ENCODE data around the gene KCNA2. TPM values are rescaled to one million over a fixed set of nuclear protein-coding genes. Genes with fewer than 3 reads are reported as not detected.

KCNA2 gene
- total and polyA plus RNA-seq, 2 of the 13 experiments (the other 11 are each of a cell fraction or from before 2014, with no cell fraction given), result not detected

DNA sequence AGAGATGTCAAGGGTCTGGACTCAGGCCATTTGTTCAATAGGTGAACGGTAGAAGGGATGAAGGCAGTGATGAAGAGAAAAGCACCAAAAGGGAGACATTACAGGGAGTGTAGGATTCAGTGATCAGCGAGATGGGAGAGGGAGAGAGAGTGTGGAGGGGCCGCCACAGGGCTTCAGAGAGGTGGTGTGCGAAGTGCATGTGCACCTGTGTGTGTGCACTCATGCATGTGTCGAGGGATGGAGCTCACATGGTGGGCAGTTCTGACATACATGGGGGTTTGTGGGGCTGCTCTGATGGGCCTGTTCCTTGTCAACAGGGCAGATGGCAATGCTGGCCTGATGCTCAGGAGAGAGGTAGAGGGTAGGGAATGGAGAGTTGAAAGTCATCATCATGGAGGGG lies 11.4 kb upstream of the KCNA2 start:
- ChIA-PET POLR2A (no interaction called here), CTCF (ENCODE audit: low intra/inter-chr PET ratio, low total read pairs) (no interaction called here)
- Histone ChIP-seq H3K79me2 (ENCODE audit: insufficient read depth, low read length) (no peaks in the 10 kb centered on the region), H3K4me3 (replicated peaks in 1 of 3; ENCODE audit: insufficient read depth in 1 of 3, low read depth in 2 of 3, low read length in 3 of 3) (no peak overlapping the region), H4K20me1 (ENCODE audit: insufficient read depth, low read length) (no peaks in the 10 kb centered on the region; the same call in 1 of the 2 replicates), H3K4me2 (ENCODE audit: low read depth, low read length) (no peak overlapping the region), H3K9ac (ENCODE audit: insufficient read depth, low read depth, low read length) (no peak overlapping the region), H3K4me1 (ENCODE audit: insufficient read depth, low read length) (no peaks in the 10 kb centered on the region), H2AFZ (ENCODE audit: low read length) (no peak overlapping the region), H3K36me3 (replicated peaks in 1 of 2; ENCODE audit: control insufficient read depth in 1 of 2, insufficient read depth in 2 of 2, low read length in 2 of 2) (no peaks in the 10 kb centered on the region), H3K27ac (ENCODE audit: extremely low read length, insufficient read depth, low read length) (no peak overlapping the region), H3K27me3 (ENCODE audit: control insufficient read depth in 1 of 2, insufficient read depth in 2 of 2, low read length in 2 of 2) (peaks cover 0 to 17% of the 10 kb centered on the region in 2 experiments; a peak in 3 of 5 replicates), H3K9me3 (ENCODE audit: low read length) (no peaks in the 10 kb centered on the region)
- WGBS (ENCODE audit: low lambda C conversion rate), result 3% methylated on average over 5 of the region's 5 CpGs
- intact Hi-C loops (cut with micrococcal nuclease; ENCODE audit: unreplicated experiment) (loop anchor here (5.0 to 10.0 kb wide), 2 partner anchors 93 to 165 kb away; no protein-coding TSS in a partner anchor), in situ Hi-C loops (cut with HindIII; ENCODE audit: extremely low pct_ligation_motif_present, low pct_unique_long_range_greater_than_20kb) (no loop called here)
- FAIRE-seq (no peak), ATAC-seq (no peak), DNase-seq (ENCODE audit: low spot score) (no peak)
- no TSS peak for BruUV-seq (replicated peaks)
- TF ChIP-seq ZNF776 (CRISPR knock-in tag; IDR thresholded peaks at IDR 0.05) (no peak), SRSF1 (optimal IDR thresholded peaks at IDR 0.05; ENCODE audit: low read depth, low read length) (no peak), SNRNP70 (IDR thresholded peaks at IDR 0.05; ENCODE audit: low read depth, low read length) (no peak)
- TF ChIP-seq, protein P1, sequence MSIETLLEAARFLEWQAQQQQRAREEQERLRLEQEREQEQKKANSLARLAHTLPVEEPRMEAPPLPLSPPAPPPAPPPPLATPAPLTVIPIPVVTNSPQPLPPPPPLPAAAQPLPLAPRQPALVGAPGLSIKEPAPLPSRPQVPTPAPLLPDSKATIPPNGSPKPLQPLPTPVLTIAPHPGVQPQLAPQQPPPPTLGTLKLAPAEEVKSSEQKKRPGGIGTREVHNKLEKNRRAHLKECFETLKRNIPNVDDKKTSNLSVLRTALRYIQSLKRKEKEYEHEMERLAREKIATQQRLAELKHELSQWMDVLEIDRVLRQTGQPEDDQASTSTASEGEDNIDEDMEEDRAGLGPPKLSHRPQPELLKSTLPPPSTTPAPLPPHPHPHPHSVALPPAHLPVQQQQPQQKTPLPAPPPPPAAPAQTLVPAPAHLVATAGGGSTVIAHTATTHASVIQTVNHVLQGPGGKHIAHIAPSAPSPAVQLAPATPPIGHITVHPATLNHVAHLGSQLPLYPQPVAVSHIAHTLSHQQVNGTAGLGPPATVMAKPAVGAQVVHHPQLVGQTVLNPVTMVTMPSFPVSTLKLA (IDR thresholded peaks at IDR 0.05), result peak; percentile 68

DNA sequence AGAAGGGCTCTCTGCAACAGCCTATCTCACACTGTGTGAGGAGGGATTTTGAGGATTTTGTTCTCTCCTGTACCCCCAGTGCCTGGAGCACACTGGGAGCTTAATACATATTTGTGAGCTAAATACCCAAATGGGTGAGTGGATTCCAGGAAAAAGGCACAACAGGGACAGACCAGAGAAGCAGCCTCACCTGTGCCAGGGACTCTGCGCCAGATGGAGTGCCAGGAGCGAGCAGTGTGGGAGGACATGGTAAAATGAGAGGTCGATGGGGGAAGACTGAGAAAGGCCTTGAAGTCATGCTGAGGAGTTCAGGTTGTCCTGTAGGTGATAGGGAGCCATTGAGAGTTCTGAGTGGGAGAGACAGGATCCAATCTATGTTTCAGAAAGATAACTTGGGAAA lies 11.0 kb upstream of the KCNA2 start:
- H3K9ac ChIP-seq (ENCODE audit: insufficient read depth, low read depth, low read length), result no peak overlapping the region
- H3K4me2 ChIP-seq (ENCODE audit: low read depth, low read length), result no peak overlapping the region
- no peak overlapping the region for H3K27ac ChIP-seq (ENCODE audit: extremely low read length, insufficient read depth, low read length)
- DNase-seq (ENCODE audit: low spot score) (no peak), ATAC-seq (no peak), FAIRE-seq (no peak)
- no peaks in the 10 kb centered on the region for H3K79me2 ChIP-seq (ENCODE audit: insufficient read depth, low read length)
- CTCF ChIA-PET (ENCODE audit: low intra/inter-chr PET ratio, low total read pairs), result no interaction called here
- no TSS peak for BruUV-seq (replicated peaks)
- no peak overlapping the region for H3K4me3 ChIP-seq (replicated peaks in 1 of 3; ENCODE audit: insufficient read depth in 1 of 3, low read depth in 2 of 3, low read length in 3 of 3)
- H3K36me3 ChIP-seq (replicated peaks in 1 of 2; ENCODE audit: control insufficient read depth in 1 of 2, insufficient read depth in 2 of 2, low read length in 2 of 2), result no peaks in the 10 kb centered on the region
- POLR2A ChIA-PET, result no interaction called here
- no peak overlapping the region for H2AFZ ChIP-seq (ENCODE audit: low read length)
- H4K20me1 ChIP-seq (ENCODE audit: insufficient read depth, low read length), result no peaks in the 10 kb centered on the region; the same call in 1 of the 2 replicates
- intact Hi-C loops (cut with micrococcal nuclease; ENCODE audit: unreplicated experiment) (loop anchor here (5.0 to 10.0 kb wide), 2 partner anchors 92 to 165 kb away; no protein-coding TSS in a partner anchor), in situ Hi-C loops (cut with HindIII; ENCODE audit: extremely low pct_ligation_motif_present, low pct_unique_long_range_greater_than_20kb) (no loop called here)
- 5% methylated on average over 3 of the region's 3 CpGs for WGBS (ENCODE audit: low lambda C conversion rate)
- peaks cover 0 to 17% of the 10 kb centered on the region in 2 experiments; a peak in 3 of 5 replicates for H3K27me3 ChIP-seq (ENCODE audit: control insufficient read depth in 1 of 2, insufficient read depth in 2 of 2, low read length in 2 of 2)
- H3K9me3 ChIP-seq (ENCODE audit: low read length), result no peaks in the 10 kb centered on the region
- H3K4me1 ChIP-seq (ENCODE audit: insufficient read depth, low read length), result no peaks in the 10 kb centered on the region
- TF ChIP-seq MYNN (CRISPR knock-in tag; IDR thresholded peaks at IDR 0.05; ENCODE audit: low read depth) (no peak), ZNF562 (CRISPR knock-in tag; IDR thresholded peaks at IDR 0.05; ENCODE audit: borderline replicate concordance) (no peak), ZNF235 (CRISPR knock-in tag; IDR thresholded peaks at IDR 0.05; ENCODE audit: borderline replicate concordance) (no peak)
- TF ChIP-seq, protein P2, sequence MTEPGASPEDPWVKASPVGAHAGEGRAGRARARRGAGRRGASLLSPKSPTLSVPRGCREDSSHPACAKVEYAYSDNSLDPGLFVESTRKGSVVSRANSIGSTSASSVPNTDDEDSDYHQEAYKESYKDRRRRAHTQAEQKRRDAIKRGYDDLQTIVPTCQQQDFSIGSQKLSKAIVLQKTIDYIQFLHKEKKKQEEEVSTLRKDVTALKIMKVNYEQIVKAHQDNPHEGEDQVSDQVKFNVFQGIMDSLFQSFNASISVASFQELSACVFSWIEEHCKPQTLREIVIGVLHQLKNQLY (CRISPR knock-in tag; IDR thresholded peaks at IDR 0.05), result no peak
- TF ChIP-seq, protein P3, sequence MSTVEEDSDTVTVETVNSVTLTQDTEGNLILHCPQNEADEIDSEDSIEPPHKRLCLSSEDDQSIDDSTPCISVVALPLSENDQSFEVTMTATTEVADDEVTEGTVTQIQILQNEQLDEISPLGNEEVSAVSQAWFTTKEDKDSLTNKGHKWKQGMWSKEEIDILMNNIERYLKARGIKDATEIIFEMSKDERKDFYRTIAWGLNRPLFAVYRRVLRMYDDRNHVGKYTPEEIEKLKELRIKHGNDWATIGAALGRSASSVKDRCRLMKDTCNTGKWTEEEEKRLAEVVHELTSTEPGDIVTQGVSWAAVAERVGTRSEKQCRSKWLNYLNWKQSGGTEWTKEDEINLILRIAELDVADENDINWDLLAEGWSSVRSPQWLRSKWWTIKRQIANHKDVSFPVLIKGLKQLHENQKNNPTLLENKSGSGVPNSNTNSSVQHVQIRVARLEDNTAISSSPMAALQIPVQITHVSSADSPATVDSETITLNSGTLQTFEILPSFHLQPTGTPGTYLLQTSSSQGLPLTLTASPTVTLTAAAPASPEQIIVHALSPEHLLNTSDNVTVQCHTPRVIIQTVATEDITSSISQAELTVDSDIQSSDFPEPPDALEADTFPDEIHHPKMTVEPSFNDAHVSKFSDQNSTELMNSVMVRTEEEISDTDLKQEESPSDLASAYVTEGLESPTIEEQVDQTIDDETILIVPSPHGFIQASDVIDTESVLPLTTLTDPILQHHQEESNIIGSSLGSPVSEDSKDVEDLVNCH (CRISPR knock-in tag; IDR thresholded peaks at IDR 0.05), result no peak
- TF ChIP-seq, protein P4, sequence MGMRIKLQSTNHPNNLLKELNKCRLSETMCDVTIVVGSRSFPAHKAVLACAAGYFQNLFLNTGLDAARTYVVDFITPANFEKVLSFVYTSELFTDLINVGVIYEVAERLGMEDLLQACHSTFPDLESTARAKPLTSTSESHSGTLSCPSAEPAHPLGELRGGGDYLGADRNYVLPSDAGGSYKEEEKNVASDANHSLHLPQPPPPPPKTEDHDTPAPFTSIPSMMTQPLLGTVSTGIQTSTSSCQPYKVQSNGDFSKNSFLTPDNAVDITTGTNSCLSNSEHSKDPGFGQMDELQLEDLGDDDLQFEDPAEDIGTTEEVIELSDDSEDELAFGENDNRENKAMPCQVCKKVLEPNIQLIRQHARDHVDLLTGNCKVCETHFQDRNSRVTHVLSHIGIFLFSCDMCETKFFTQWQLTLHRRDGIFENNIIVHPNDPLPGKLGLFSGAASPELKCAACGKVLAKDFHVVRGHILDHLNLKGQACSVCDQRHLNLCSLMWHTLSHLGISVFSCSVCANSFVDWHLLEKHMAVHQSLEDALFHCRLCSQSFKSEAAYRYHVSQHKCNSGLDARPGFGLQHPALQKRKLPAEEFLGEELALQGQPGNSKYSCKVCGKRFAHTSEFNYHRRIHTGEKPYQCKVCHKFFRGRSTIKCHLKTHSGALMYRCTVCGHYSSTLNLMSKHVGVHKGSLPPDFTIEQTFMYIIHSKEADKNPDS (CRISPR knock-in tag; IDR thresholded peaks at IDR 0.05), result no peak
